ENCODE results near the gene CBY1.

DNA sequence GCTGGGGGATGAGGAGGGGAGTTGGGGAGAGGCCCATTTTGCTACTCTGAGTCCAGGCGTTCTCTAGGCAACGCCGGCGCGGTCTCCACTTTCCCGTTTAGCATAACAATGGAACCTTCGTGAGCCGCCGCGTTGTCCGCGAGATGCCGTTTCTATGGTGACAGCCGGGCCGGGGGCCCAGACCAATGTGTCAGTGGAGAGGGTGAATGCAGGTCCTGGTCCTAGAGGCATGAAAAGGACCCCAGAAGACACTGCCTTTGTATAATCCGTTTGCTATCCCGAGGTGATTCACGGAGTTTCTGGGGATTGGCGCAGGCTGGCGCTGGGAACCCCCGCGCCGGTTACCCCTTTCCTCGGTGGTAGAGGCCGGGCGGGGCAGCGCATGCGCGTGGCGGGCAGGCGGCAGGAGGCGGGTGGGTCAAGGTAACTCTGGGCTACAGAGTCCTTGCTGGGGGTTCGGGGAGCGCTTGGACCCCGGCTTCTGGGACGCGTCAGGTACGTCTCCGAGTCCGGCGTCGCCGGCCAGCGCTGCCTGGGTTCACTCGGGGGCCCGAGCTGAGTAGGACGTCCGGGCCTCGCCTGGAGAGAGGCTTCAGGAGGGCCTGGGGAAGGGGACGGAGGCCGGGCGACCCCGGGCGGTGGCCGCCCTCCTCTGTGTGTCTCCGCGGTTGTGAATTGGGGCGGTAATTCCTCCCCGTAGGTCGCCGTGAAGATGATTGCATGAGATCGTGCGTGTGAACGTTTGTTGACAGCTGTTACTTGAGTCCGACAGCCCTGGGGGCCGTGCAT is at the start of gene CBY1, which contains the start of gene FAM227A:
- TF ChIP-seq, protein P1, sequence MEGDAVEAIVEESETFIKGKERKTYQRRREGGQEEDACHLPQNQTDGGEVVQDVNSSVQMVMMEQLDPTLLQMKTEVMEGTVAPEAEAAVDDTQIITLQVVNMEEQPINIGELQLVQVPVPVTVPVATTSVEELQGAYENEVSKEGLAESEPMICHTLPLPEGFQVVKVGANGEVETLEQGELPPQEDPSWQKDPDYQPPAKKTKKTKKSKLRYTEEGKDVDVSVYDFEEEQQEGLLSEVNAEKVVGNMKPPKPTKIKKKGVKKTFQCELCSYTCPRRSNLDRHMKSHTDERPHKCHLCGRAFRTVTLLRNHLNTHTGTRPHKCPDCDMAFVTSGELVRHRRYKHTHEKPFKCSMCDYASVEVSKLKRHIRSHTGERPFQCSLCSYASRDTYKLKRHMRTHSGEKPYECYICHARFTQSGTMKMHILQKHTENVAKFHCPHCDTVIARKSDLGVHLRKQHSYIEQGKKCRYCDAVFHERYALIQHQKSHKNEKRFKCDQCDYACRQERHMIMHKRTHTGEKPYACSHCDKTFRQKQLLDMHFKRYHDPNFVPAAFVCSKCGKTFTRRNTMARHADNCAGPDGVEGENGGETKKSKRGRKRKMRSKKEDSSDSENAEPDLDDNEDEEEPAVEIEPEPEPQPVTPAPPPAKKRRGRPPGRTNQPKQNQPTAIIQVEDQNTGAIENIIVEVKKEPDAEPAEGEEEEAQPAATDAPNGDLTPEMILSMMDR (IDR thresholded peaks at IDR 0.05) = no peak
- TF ChIP-seq POLR2AphosphoS5 (IDR thresholded peaks at IDR 0.05) (peak; percentile 67 to 88 (median 86)), POLR2A (IDR thresholded peaks at IDR 0.05) (peak; percentile 31 to 64)
